GM21515 (cell line): Measurements from ENCODE around the gene LRMDA.

Source experiments
- ATAC-seq: cut with Tn5 transposase; IDR thresholded peaks from one replicate; pipeline ENCODE4 v1.9.1; 2021; ENCODE audit not compliant: unreplicated experiment

LRMDA gene

GRCh38 chr10:75803121-75803520, 371.7 kb downstream of the LRMDA start:
- ATAC-seq = no peak

- no peak for ATAC-seq
These were observed 372.6 kb downstream of the LRMDA start for GRCh38 chr10:75803816-75804552.

- no peak for ATAC-seq
These were observed 374.8 kb downstream of the LRMDA start for GRCh38 chr10:75806186-75806585.

- no peak for ATAC-seq
These were observed 376.0 kb downstream of the LRMDA start for GRCh38 chr10:75807456-75807855.

- no peak for ATAC-seq
These were observed 377.6 kb downstream of the LRMDA start for GRCh38 chr10:75809003-75809402.

- ATAC-seq = no peak
These were observed 382.6 kb downstream of the LRMDA start for GRCh38 chr10:75814014-75814413.

GRCh38 chr10:75815066-75815465, 383.6 kb downstream of the LRMDA start:
- ATAC-seq = no peak

GRCh38 chr10:75817198-75817597, 385.8 kb downstream of the LRMDA start:
- no peak for ATAC-seq

GRCh38 chr10:75818552-75818951, 387.1 kb downstream of the LRMDA start:
- no peak for ATAC-seq

GRCh38 chr10:75825235-75825634, 393.8 kb downstream of the LRMDA start:
- no peak for ATAC-seq

- no peak for ATAC-seq
These were observed 394.2 kb downstream of the LRMDA start for GRCh38 chr10:75825661-75826060.

GRCh38 chr10:75826846-75827245, 395.4 kb downstream of the LRMDA start:
- no peak for ATAC-seq

GRCh38 chr10:75827587-75828021, 396.2 kb downstream of the LRMDA start:
- no peak for ATAC-seq

GRCh38 chr10:75828413-75828812, 397.0 kb downstream of the LRMDA start:
- ATAC-seq = no peak

GRCh38 chr10:75836064-75836463, 404.6 kb downstream of the LRMDA start:
- no peak for ATAC-seq

- ATAC-seq = no peak
These were observed 407.1 kb downstream of the LRMDA start for GRCh38 chr10:75838486-75838885.

- no peak for ATAC-seq
These were observed 407.6 kb downstream of the LRMDA start for GRCh38 chr10:75839020-75839419.

- ATAC-seq = no peak
These were observed 409.8 kb downstream of the LRMDA start for GRCh38 chr10:75841266-75841665.

GRCh38 chr10:75845176-75845947, 413.9 kb downstream of the LRMDA start:
- no peak for ATAC-seq

- ATAC-seq = no peak
These were observed 416.1 kb downstream of the LRMDA start for GRCh38 chr10:75847477-75847876.

GRCh38 chr10:75851580-75852345, 420.3 kb downstream of the LRMDA start:
- no peak for ATAC-seq
